ENCODE measurements around the gene SPANXA1.
"Not testable (repeated sequence)": the region's sequence is repeated elsewhere in the genome, so short reads cannot be mapped to it uniquely, and the experiment has no call there.

The SPANXA1 gene

GRCh38 chrX:141584638-141585037, at the start of gene SPANXA1:
SPANXA1 (minus strand) TSS chrX:141584738; CDS start chrX:141584678, 60 bp downstream.
- not testable (repeated sequence) for DNase-seq

- DNase-seq = no peak
These were observed 47.6 kb upstream of the SPANXA1 start for GRCh38 chrX:141632124-141632523.

GRCh38 chrX:141619336-141619735, 34.8 kb upstream of the SPANXA1 start:
- peak; percentile 0 for DNase-seq

- DNase-seq = no peak
These were observed 24.6 kb upstream of the SPANXA1 start for GRCh38 chrX:141609111-141609510.

- DNase-seq = not testable (repeated sequence)
These were observed 4.9 kb upstream of the SPANXA1 start, which contains the start of gene SPANXA2 for GRCh38 chrX:141589408-141589807. SPANXA2 (plus strand) TSS chrX:141589708; CDS start chrX:141589768, 60 bp downstream.

- DNase-seq = not testable (repeated sequence)
These were observed 42.0 kb downstream of the SPANXA1 start for GRCh38 chrX:141542551-141542950.
